Measurements from ENCODE around the gene FREM3.
"Not testable (repeated sequence)": the region's sequence is repeated elsewhere in the genome, so short reads cannot be mapped to it uniquely, and the experiment has no call there.

The FREM3 gene

GRCh38 chr4:143538979-143539669 lies 161.4 kb downstream of the FREM3 start:
- peaks cover 11% of the 10 kb centered on the region; the same call in 1 of the 2 replicates for H3K36me3 ChIP-seq (ENCODE audit: low read length)
- H3K27ac ChIP-seq (ENCODE audit: low read depth, low read length), result no peak overlapping the region
- H3K79me2 ChIP-seq (ENCODE audit: insufficient read depth, low read length), result no peaks in the 10 kb centered on the region
- H3K4me3 ChIP-seq (ENCODE audit: insufficient read depth, low read length, poor library complexity, severe bottlenecking), result no peak overlapping the region
- H2AFZ ChIP-seq (ENCODE audit: low read depth, low read length, severe bottlenecking), result no peak overlapping the region
- H4K20me1 ChIP-seq (ENCODE audit: low read depth, low read length), result no peaks in the 10 kb centered on the region
- no peaks in the 10 kb centered on the region for H3K9me3 ChIP-seq (ENCODE audit: insufficient read depth, low read length)
- H3K9me2 ChIP-seq (replicated peaks; ENCODE audit: insufficient read depth, low read length), result no peaks in the 10 kb centered on the region
- H3K27me3 ChIP-seq (ENCODE audit: low read length), result no peaks in the 10 kb centered on the region
- H3K9ac ChIP-seq (ENCODE audit: low read length), result no peak overlapping the region
- H3K4me2 ChIP-seq (ENCODE audit: low read depth, low read length, poor library complexity, severe bottlenecking), result no peak overlapping the region
- H3F3A ChIP-seq (ENCODE audit: insufficient read depth), result no peaks in the 10 kb centered on the region
- no peak for TF ChIP-seq CTCF (IDR thresholded peaks at IDR 0.05; ENCODE audit: insufficient read depth, low read length, poor library complexity, severe bottlenecking)
- TF ChIP-seq EZH2phosphoT487 (conservative IDR thresholded peaks at IDR 0.05; ENCODE audit: low read length), result no peak

- Histone ChIP-seq H3K9me2 (replicated peaks; ENCODE audit: insufficient read depth, low read length) (no peaks in the 10 kb centered on the region), H3K9ac (ENCODE audit: low read length) (no peak overlapping the region), H3K36me3 (ENCODE audit: low read length) (peaks cover 12% of the 10 kb centered on the region; the same call in 1 of the 2 replicates), H3K79me2 (ENCODE audit: insufficient read depth, low read length) (no peaks in the 10 kb centered on the region), H3K27me3 (ENCODE audit: low read length) (no peaks in the 10 kb centered on the region), H3K4me2 (ENCODE audit: low read depth, low read length, poor library complexity, severe bottlenecking) (no peak overlapping the region), H4K20me1 (ENCODE audit: low read depth, low read length) (no peaks in the 10 kb centered on the region), H3K4me3 (ENCODE audit: insufficient read depth, low read length, poor library complexity, severe bottlenecking) (no peak overlapping the region), H3F3A (ENCODE audit: insufficient read depth) (no peaks in the 10 kb centered on the region), H2AFZ (ENCODE audit: low read depth, low read length, severe bottlenecking) (no peak overlapping the region), H3K9me3 (ENCODE audit: insufficient read depth, low read length) (no peaks in the 10 kb centered on the region), H3K27ac (ENCODE audit: low read depth, low read length) (no peak overlapping the region)
- TF ChIP-seq CTCF (IDR thresholded peaks at IDR 0.05; ENCODE audit: insufficient read depth, low read length, poor library complexity, severe bottlenecking), result no peak
- no peak for TF ChIP-seq EZH2phosphoT487 (conservative IDR thresholded peaks at IDR 0.05; ENCODE audit: low read length)
Observed at GRCh38 chr4:143531788-143532491, 168.5 kb downstream of the FREM3 start.

GRCh38 chr4:143531380-143531779 lies 169.1 kb downstream of the FREM3 start:
- no peak overlapping the region for H3K4me2 ChIP-seq (ENCODE audit: low read depth, low read length, poor library complexity, severe bottlenecking)
- peaks cover 11% of the 10 kb centered on the region; the same call in 1 of the 2 replicates for H3K36me3 ChIP-seq (ENCODE audit: low read length)

GRCh38 chr4:143528046-143528445 lies 172.4 kb downstream of the FREM3 start:
- H3K9me3 ChIP-seq (ENCODE audit: insufficient read depth, low read length); H3K4me3 ChIP-seq (ENCODE audit: insufficient read depth, low read length, poor library complexity, severe bottlenecking); H3K79me2 ChIP-seq (ENCODE audit: insufficient read depth, low read length); H3K9me2 ChIP-seq (replicated peaks; ENCODE audit: insufficient read depth, low read length); H3F3A ChIP-seq (ENCODE audit: insufficient read depth); H3K27ac ChIP-seq (ENCODE audit: low read depth, low read length); H4K20me1 ChIP-seq (ENCODE audit: low read depth, low read length); H3K27me3 ChIP-seq (ENCODE audit: low read length); H2AFZ ChIP-seq (ENCODE audit: low read depth, low read length, severe bottlenecking); H3K4me2 ChIP-seq (ENCODE audit: low read depth, low read length, poor library complexity, severe bottlenecking); H3K9ac ChIP-seq (ENCODE audit: low read length): not testable (repeated sequence)
- peaks cover 17% of the 10 kb centered on the region; the same call in 1 of the 2 replicates for H3K36me3 ChIP-seq (ENCODE audit: low read length)

More at GRCh38 chr4:143531380-143531779, 169.1 kb downstream of the FREM3 start:
- no peak overlapping the region for H3K27ac ChIP-seq (ENCODE audit: low read depth, low read length)
- H2AFZ ChIP-seq (ENCODE audit: low read depth, low read length, severe bottlenecking), result no peak overlapping the region
- H3K79me2 ChIP-seq (ENCODE audit: insufficient read depth, low read length), result no peaks in the 10 kb centered on the region
- no peak overlapping the region for H3K4me3 ChIP-seq (ENCODE audit: insufficient read depth, low read length, poor library complexity, severe bottlenecking)
- no peaks in the 10 kb centered on the region for H3K9me3 ChIP-seq (ENCODE audit: insufficient read depth, low read length)
- no peak overlapping the region for H3K9ac ChIP-seq (ENCODE audit: low read length)
- TF ChIP-seq EZH2phosphoT487 (conservative IDR thresholded peaks at IDR 0.05; ENCODE audit: low read length) (no peak), CTCF (IDR thresholded peaks at IDR 0.05; ENCODE audit: insufficient read depth, low read length, poor library complexity, severe bottlenecking) (no peak)
- H3K9me2 ChIP-seq (replicated peaks; ENCODE audit: insufficient read depth, low read length), result no peaks in the 10 kb centered on the region
- no peaks in the 10 kb centered on the region for H3F3A ChIP-seq (ENCODE audit: insufficient read depth)
- H3K27me3 ChIP-seq (ENCODE audit: low read length), result no peaks in the 10 kb centered on the region
- H4K20me1 ChIP-seq (ENCODE audit: low read depth, low read length), result no peaks in the 10 kb centered on the region

Data from SU-DHL-6 (cell line).